Heart left ventricle (tissue), 16 donors: ENCODE results near the gene SMPD4. TPM values are rescaled to one million over a fixed set of nuclear protein-coding genes. Genes with fewer than 3 reads are reported as not detected.
A peak's percentile ranks its signal among the peaks of the same experiment; 100 is the strongest.
"Not testable (repeated sequence)": the region's sequence is repeated elsewhere in the genome, so short reads cannot be mapped to it uniquely, and the experiment has no call there.

Experiments
- ATAC-seq, 4 donors: fragments of 200-7000 bp; cut with Tn5 transposase; one replicate each; pipeline ENCODE4 v1.9.1; 2020 to 2022; ENCODE audit warnings: moderate library complexity in 4 of 4, mild to moderate bottlenecking in 3 of 4, moderate number of reproducible peaks in 1 of 4
- DNase-seq, 5 donors: peaks; one replicate each; pipeline ENCODE4 v3.0.0-alpha.2; 2020
- H3K27ac ChIP-seq, 12 donors: fragments of 200-600 bp; sonication (generic) in 4 of 12; one replicate each; pipeline versions ENCODE4 v1.5.0 to v1.8.0; 2016 to 2022; ENCODE audit warnings: mild to moderate bottlenecking in 2 of 12
- H3K27me3 ChIP-seq, 9 donors: fragments of 200-600 bp; sonication (generic) in 2 of 9; one replicate each; pipeline versions ENCODE4 v1.5.1 to v1.8.0; 2016 to 2022; ENCODE audit warnings: mild to moderate bottlenecking in 3 of 9
- H3K36me3 ChIP-seq, 9 donors: fragments of 200-600 bp; sonication (generic) in 2 of 9; one replicate each; pipeline versions ENCODE4 v1.5.0 to v1.8.0; 2018 to 2022; ENCODE audit warnings: mild to moderate bottlenecking in 2 of 9
- H3K4me1 ChIP-seq, 12 donors: fragments of 200-600 bp; sonication (generic) in 4 of 12; one replicate each; pipeline versions ENCODE4 v1.5.0 to v1.8.0; 2016 to 2022; ENCODE audit warnings: mild to moderate bottlenecking in 3 of 12
- H3K4me3 ChIP-seq, 12 donors: fragments of 200-600 bp; sonication (generic) in 4 of 12; one replicate each; pipeline versions ENCODE4 v1.5.0 to v1.8.0; 2017 to 2022; ENCODE audit warnings: mild to moderate bottlenecking in 9 of 12, moderate library complexity in 4 of 12
- H3K9me3 ChIP-seq, 12 donors: fragments of 200-600 bp; sonication (generic) in 4 of 12; one replicate each; pipeline versions ENCODE4 v1.5.0 to v1.8.0; 2016 to 2022; ENCODE audit warnings: mild to moderate bottlenecking in 1 of 12
- CTCF ChIP-seq, 12 donors: fragments of 200-600 bp; sonication (generic) in 4 of 12; IDR thresholded peaks; one replicate each; pipeline versions ENCODE4 v1.5.0 to v1.8.0; 2018 to 2022; ENCODE audit warnings: antibody characterized with exemption in 12 of 12, mild to moderate bottlenecking in 5 of 12
- POLR2A ChIP-seq, 2 donors: fragments of 450-650 bp; IDR thresholded peaks; one replicate each; pipeline ENCODE4 v1.6.1; 2017; ENCODE audit warnings: antibody characterized with exemption in 2 of 2, mild to moderate bottlenecking in 2 of 2, moderate library complexity in 2 of 2
- WGBS, 4 donors: extraction: QIAGEN DNeasy Blood & Tissue Kit in 2 of 4; methylation state at CpG; one replicate each; pipeline versions ENCODE4 v1.1.5 to v1.1.7; 2013 to 2018; 5-methylcytosine and 5-hydroxymethylcytosine counted together
- intact Hi-C, 10 donors: fragments of 100-400 bp; cut with DNase I; formaldehyde crosslinking; loops; one replicate each; pipeline versions ENCODE4 v1.11.1 to v1.14.2; 2022
- polyA plus RNA-seq, 2 donors: library from polyadenylated mRNA; stranded (reverse); fragments of 200-250 nt; gene quantifications; one replicate each; pipeline ENCODE4 v1.2.3, GENCODE V29; 2013
- total RNA-seq, 9 donors: library from RNA; depleted of rRNA in 2 of 9; stranded (reverse); fragments of >200 nt in 2 of 9; fragmentation: NEBNext Ultra II Directional in 3 of 9; extraction: Animal tissue kit (Norgen Biotek cat#: 25700) in 3 of 9; gene quantifications; one replicate each; pipeline versions ENCODE4 v1.1.0 to v1.2.4, GENCODE V29; 2016 to 2023
- donor health status: ischemic (EF 13 %, LVEDD 7.1; RV severe dilation, severe dysfunction).
- donor health status: healthy with polysubstance abuse.
- donor health status: DM: no; HTN: yes; CAD: no.
- donor health status: DM: no; HTN: no; CAD: no.
- donor health status: ischemic (EF 25% LVEDD 6.9; RV normal size, moderate dysfunction).
- donor health status: ischemic (EF 25% LVEDD 5.7; RV mildly dilated, moderate dysfunction).
- donor health status: healthy.
- donor health status: DM: yes; HTN: yes; CAD: no.
- donor health status: ischemic (EF 35%, LVEDD 5.7; RV mildly dilated, moderate dysfunction).
- donor health status: nonischemic (EF 11% LVEDD 7.7; RV severe dilation, severe dysfunction).
- donor health status: DM: yes; HTN: yes; CAD: no.
- donor health status: PGD.
- donor health status: ischemic (EF 29% LVEDD 5.4; RV normal size, mild dysfunction).
- donor health status: nonischemic (EF 23%, LVEDD 6.1; RV moderate dilation, normal function).

SMPD4 gene
- total and polyA plus RNA-seq, 11 donors, result 23.4 to 41.1 (median 29.2) TPM

- intact Hi-C loops, result no loop called here
- H3K4me3 ChIP-seq, result no peak overlapping the region
- H3K4me1 ChIP-seq, result peaks cover 0 to 16% (median 0%) of the 10 kb centered on the region in 12 donors
- TF ChIP-seq POLR2A (IDR thresholded peaks at IDR 0.05), result no peak
- TF ChIP-seq CTCF (IDR thresholded peaks at IDR 0.05), result no peak
- no peak for ATAC-seq
- H3K9me3 ChIP-seq, result no peaks in the 10 kb centered on the region
- peaks cover 0 to 47% (median 35%) of the 10 kb centered on the region in 9 donors for H3K36me3 ChIP-seq
- no peak for DNase-seq
- H3K27ac ChIP-seq, result peak overlapping the region in 5 of 12 donors; percentile 37 to 55 (median 46)
- 94 to 100% (median 98%) methylated on average over 6 of the region's 6 CpGs for WGBS, 4 donors
- no peaks in the 10 kb centered on the region for H3K27me3 ChIP-seq
Measured at GRCh38 chr2:130160131-130160530, 21.3 kb downstream of the SMPD4 start.

- ATAC-seq, H3K27ac ChIP-seq, H3K4me3 ChIP-seq, H3K9me3 ChIP-seq, DNase-seq, H3K27me3 ChIP-seq: not testable (repeated sequence)
- 92 to 99% (median 94%) methylated on average over 4 of the region's 4 CpGs for WGBS, 4 donors
- Histone ChIP-seq H3K4me1 (peaks cover 0 to 16% (median 0%) of the 10 kb centered on the region in 12 donors), H3K36me3 (peaks cover 0 to 45% (median 32%) of the 10 kb centered on the region in 9 donors)
- intact Hi-C loops, result loop anchor here in 5 of 10 donors (5.0 to 10.0 kb wide), 2 partner anchors 173 to 175 kb away; no protein-coding TSS in a partner anchor
Measured at GRCh38 chr2:130159376-130159775, 22.0 kb downstream of the SMPD4 start.

- ATAC-seq, result no peak
- TF ChIP-seq CTCF (IDR thresholded peaks at IDR 0.05) (no peak), POLR2A (IDR thresholded peaks at IDR 0.05) (no peak)
- peaks cover 0 to 16% (median 0%) of the 10 kb centered on the region in 12 donors for H3K4me1 ChIP-seq
- H3K4me3 ChIP-seq, result no peak overlapping the region
- no peak for DNase-seq
- no peaks in the 10 kb centered on the region for H3K9me3 ChIP-seq
- H3K27me3 ChIP-seq, result no peaks in the 10 kb centered on the region
- 87 to 96% (median 90%) methylated on average over 9 of the region's 9 CpGs for WGBS, 4 donors
- H3K27ac ChIP-seq, result no peak overlapping the region
- intact Hi-C loops, result loop anchor here in 5 of 10 donors (5.0 to 10.0 kb wide), 2 partner anchors 174 to 176 kb away; no protein-coding TSS in a partner anchor
- H3K36me3 ChIP-seq, result peaks cover 0 to 43% (median 24%) of the 10 kb centered on the region in 9 donors
Measured at GRCh38 chr2:130158631-130159030, 22.8 kb downstream of the SMPD4 start.

GRCh38 chr2:130157825-130158514 is 23.4 kb downstream of the SMPD4 start:
- Histone ChIP-seq H3K4me1 (peaks cover 0 to 16% (median 0%) of the 10 kb centered on the region in 12 donors), H3K36me3 (peaks cover 0 to 42% (median 25%) of the 10 kb centered on the region in 9 donors)
- not testable (repeated sequence) for H3K9me3 ChIP-seq, H3K27ac ChIP-seq, H3K27me3 ChIP-seq, H3K4me3 ChIP-seq, DNase-seq, ATAC-seq
- intact Hi-C loops, result loop anchor here in 6 of 10 donors (2.0 to 10.0 kb wide), 3 partner anchors 174 to 177 kb away; no protein-coding TSS in a partner anchor
- WGBS, 4 donors, result 71 to 74% (median 74%) methylated on average over 12 to 13 of the region's 13 CpGs

- H3K9me3 ChIP-seq, ATAC-seq, DNase-seq, H3K27ac ChIP-seq, H3K4me3 ChIP-seq, H3K27me3 ChIP-seq: not testable (repeated sequence)
- H3K4me1 ChIP-seq, result peaks cover 0 to 16% (median 0%) of the 10 kb centered on the region in 12 donors
- intact Hi-C loops, result loop anchor here in 6 of 10 donors (2.0 to 10.0 kb wide), 3 partner anchors 175 to 177 kb away; no protein-coding TSS in a partner anchor
- H3K36me3 ChIP-seq, result peaks cover 0 to 41% (median 25%) of the 10 kb centered on the region in 9 donors
- whole genome bisulfite sequencing, 4 donors, result 82 to 89% (median 85%) methylated on average over 4 to 11 of the region's 12 CpGs
Measured at GRCh38 chr2:130157354-130157753, 24.0 kb downstream of the SMPD4 start.
